Forelimb muscle (tissue), 1 donor: Measurements from ENCODE around the gene SGTA. TPM values are rescaled to one million over a fixed set of nuclear protein-coding genes. Genes with fewer than 3 reads are reported as not detected.

Source experiments
- DNase-seq: peaks from one replicate; pipeline ENCODE4 v3.0.0-alpha.2; 2013; ENCODE audit warnings: low read depth
- polyA plus RNA-seq: library from polyadenylated mRNA; unstranded; fragments of 120-200 nt; gene quantifications from one replicate; pipeline ENCODE4 v1.2.1, GENCODE V29; 2013; ENCODE audit not compliant: insufficient read length

SGTA gene
- polyA plus RNA-seq, 1 donor = 91.3 TPM

GRCh38 chr19:2755448-2755705 is 27.7 kb downstream of the SGTA start:
- no peak for DNase-seq

GRCh38 chr19:2754659-2755447 is 28.2 kb downstream of the SGTA start:
- no peak for DNase-seq

GRCh38 chr19:2751438-2751830 is 31.6 kb downstream of the SGTA start:
- DNase-seq = no peak

DNA sequence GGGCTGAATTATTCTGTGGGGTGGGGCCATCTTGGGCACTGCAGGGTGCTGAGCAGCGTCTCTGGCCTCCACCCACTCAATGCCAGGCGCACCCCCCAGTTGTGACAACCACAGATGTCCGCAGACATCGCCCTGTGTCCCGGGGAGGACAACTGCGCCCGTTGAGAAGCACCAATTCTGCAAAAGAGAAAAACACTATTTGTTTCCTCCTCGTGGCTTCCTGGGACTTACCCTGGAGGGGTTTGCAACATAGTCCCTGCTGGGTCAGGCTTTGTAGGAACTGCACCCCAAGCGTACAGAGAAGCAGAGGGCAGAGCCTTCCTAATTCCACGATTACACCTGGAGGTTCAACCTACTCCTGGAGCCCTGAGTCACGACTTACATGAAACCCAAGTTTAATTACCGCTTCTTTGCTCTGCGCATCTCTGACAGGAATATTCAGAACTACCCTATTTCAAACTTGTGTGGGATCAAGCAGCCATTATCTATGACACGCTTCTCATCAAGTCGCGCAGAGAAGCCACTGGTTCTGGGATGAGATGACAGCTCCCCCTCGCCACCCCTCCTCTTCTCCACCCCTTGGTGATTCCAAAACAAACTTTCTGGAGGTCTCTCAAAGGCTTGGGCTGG is 32.1 kb downstream of the SGTA start:
- DNase-seq = no peak

GRCh38 chr19:2747349-2747748 is 35.7 kb downstream of the SGTA start:
- DNase-seq = no peak

GRCh38 chr19:2744113-2744512 is 39.0 kb downstream of the SGTA start:
- no peak for DNase-seq

DNA sequence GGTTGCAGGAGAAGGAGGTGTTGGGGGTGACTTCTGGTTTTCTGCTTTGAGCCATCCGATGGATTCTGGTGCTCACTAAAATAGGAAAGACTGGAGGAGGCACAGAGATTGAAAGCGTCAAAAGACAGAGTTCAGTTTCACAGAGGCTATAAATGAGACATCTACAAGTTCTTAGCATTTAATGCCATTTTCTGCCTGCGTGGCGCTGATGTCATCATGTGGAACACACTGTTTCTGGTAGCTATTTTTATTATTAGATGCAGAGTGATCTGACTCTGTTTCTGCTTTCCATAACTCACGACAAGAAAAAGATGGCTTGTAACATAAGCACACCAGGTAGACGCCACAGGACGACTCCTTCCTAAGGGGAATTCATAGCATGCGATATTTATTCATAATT is 40.0 kb downstream of the SGTA start:
- no peak for DNase-seq

DNA sequence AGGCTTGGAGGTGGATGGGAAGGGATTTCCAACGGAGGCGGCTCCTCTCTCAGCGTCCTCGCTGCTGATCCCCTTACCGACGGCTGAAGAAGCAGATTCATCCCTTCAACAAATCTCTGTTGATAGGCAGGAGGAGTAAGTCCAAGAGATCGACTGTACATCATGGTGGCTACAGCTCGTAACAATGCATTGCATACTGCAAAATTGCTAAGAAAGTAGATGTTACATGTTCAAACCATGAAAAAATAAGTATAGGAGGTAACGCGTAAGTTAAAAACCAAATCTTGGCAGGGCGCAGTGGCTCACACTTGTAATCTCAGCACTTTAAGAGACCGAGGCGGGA is 42.8 kb downstream of the SGTA start:
- no peak for DNase-seq

DNA sequence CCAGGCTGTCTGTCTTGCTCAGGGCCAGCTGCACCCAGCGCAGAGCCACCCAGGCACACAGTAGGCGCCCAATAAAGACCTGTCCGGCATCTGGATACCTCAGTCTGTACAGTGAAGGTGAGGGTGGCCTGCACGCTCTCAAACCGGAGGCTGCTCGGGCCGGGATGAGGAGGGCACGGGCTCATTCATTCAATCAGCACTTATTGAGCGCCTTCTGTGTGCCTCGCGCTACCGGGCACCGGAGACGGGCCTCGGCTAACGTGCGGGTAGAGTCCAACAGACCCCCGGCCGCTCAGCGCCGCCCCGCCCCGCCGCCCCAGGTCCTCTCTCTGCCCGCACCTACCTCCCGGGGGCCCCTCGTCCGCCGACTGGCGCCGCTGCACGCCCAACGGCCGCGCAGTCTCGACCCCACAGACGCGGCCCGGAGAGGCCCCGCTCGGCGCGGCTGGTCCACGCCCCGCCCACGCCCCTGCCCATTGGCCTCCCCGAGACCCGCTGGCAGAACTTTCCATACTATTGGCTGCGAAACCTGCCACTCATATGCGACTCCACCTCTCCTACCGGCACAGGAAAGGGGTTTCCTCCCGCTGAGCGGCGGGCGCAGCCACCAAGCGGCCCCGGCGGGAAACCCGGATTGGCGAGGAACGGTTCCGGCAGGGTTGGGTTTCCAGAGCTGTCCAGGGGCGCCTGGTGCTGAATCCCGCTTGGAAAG is 43.3 kb downstream of the SGTA start, which contains the start of gene SLC39A3:
Gene SLC39A3, minus strand, starts transcription at position 416 of the 712 bp plus-strand sequence. CDS start 2,760 bp downstream, outside the sequence.
- peak; percentile 98 for DNase-seq

GRCh38 chr19:2736550-2737190 is 46.4 kb downstream of the SGTA start:
- no peak for DNase-seq

- DNase-seq = no peak
Measured at GRCh38 chr19:2735374-2735773, 47.7 kb downstream of the SGTA start.

GRCh38 chr19:2734589-2735288 is 48.3 kb downstream of the SGTA start:
- DNase-seq = no peak

GRCh38 chr19:2733930-2734588 is 49.0 kb downstream of the SGTA start:
- no peak for DNase-seq

- DNase-seq = no peak
Measured at GRCh38 chr19:2732883-2733282, 50.2 kb downstream of the SGTA start.

DNA sequence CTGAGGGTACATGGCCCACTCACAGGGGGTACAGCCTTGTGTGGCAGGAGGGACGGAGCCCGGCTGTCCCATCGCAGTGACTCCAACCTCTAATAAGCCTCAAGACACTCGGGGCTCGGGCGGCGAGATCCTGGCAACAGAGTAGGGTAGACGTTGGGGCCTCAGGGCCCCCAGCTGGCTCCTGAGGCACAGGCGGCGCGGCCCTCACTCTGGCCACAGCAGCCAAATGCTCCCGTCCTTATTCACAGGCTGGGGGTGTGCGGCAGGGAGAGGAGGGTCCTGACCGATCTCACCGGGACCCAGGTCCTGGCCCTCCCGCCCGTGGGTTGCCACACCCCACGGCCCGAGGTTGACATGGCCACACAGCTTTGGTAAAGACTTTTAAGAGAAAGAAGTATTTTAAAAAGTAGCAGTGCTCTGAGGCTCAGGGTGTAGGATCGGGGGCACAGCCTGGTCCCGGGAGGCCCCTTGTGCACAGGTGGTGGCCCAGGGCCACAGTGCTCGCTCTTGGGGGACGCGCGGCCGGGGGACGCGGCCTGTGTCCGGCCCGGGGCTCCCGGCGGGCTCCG is 50.8 kb downstream of the SGTA start:
- DNase-seq = no peak

- no peak for DNase-seq
Measured at GRCh38 chr19:2731181-2731995, 51.7 kb downstream of the SGTA start.

DNA sequence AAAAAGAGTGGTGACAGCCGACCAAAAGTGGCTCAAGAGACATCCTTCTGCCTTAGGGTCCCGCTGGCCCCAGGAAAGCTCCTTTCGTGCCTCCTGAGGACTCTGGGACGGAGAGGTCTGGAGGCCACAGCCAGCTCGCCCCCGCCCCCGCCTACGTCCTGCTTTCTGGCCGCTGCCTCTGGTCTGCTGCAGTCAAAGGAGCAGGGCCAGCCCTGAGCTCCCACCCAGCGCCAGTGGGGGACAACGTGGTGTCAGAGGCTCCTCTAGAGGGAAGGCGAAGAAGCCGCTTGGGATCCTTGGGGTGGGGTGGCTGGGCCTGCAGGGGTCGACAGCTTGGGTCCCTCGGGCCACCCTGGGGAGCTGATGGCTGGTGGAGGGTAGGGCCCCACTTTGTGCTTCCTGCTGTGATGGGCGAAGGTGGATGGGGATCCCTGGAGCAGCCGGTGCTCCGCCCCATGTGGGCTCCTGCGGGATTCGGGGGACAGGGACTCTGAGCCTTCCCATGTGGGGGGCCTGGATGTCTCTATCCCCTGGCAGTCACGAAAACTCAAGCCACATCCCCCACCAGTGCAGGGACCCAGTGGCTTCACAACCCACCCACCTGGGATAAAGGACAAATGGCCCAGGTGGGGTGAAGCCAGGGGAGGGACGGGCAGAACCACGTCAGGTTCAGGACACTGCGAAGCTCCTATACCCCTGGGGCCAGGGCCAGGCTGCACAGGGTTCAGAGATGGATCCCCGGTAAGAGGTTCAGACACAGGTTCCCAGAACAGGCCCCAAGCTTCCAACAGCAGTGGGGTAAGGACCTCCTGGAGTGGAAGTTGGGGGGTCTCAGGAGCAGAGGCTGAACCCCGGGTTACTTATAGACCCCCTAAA is 52.9 kb downstream of the SGTA start:
- no peak for DNase-seq

DNA sequence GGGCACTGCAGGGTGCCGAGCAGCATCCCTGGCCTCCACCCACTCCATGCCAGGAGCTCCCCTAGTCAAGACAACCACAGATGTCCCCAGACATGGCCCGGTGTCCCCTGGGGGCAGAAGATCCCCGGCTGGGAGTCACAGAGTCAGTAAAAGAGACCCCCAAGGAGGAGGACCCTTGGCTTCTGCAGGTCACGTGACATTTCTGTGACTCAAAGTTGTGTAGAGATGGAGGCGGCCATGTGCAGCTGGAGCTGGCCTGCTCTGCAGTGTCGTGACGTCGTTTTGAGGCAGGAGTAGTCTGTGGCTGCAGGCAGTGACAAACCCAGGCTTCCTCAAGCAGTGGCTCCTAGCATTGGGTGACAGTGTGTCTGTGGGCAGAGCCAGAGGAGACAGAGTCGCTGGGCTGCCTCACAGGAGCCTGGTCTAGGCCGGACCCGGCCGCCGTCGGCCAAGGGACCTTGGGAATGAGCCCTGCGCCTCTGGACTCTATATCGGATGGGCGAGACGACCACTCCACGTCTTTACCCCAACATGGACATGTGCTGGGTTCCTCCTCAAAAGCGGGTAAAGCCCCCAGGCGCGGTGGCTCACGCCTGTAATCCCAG is 54.2 kb downstream of the SGTA start:
- DNase-seq = no peak

DNA sequence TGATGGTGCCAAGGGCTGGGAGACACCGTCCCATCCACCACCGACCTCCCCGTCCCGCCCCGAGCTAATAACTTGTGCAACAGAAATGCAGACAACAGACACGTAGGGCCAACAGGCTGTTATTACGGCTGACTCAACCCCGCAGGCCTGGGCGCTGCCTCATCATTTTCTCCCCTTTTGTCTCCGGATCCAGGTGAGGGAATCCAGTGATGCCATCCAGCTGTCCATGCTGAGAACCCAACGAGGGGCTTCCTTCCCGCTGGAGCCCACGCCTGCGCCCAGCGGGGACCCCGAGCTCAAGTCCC is 55.5 kb downstream of the SGTA start:
- no peak for DNase-seq
